ENCODE data around the gene RBM20. TPM values are rescaled to one million over a fixed set of nuclear protein-coding genes. Genes with fewer than 3 reads are reported as not detected.

Gene RBM20
- total RNA-seq, 2 experiments from 2014 or later, result 0.38 to 0.72 TPM

DNA sequence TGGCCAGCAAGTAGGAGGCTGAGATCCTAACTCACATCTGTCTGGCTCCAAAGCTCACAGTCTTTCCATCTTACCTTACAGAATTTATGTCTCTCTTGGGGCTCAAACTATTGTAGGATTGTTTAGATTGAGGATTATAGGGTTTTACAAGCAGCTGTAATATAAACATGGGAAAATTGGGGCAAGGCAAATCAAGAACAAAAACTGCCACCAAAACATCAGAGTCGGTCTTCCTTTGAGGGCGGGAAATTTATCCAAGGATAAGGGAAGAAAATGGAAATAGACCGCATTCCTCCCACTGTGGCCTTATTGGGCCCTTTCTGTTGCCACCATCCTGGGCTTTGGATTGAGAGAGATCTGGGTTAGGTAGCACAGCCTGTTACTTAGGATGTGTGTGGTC lies 22.5 kb downstream of the RBM20 start:
- ATAC-seq, result no peak
- H3K4me1 Mint-ChIP-seq (ENCODE audit: low read depth), result peaks cover 5% of the 10 kb centered on the region
- H3K27ac Mint-ChIP-seq, result no peak overlapping the region
- DNase-seq, result no peak
- CTCF ChIA-PET, result interaction anchor here (1.0 to 1.7 kb wide), 3 partner anchors 8 to 56 kb away, joined by 3 to 7 read pairs (median 4); no protein-coding TSS in a partner anchor
- peaks cover 1% of the 10 kb centered on the region for H3K27me3 Mint-ChIP-seq
- intact Hi-C loops (cut with micrococcal nuclease), result no loop called here
- H3K36me3 Mint-ChIP-seq (ENCODE audit: low read depth), result no peaks in the 10 kb centered on the region
- H3K9me3 Mint-ChIP-seq, result no peaks in the 10 kb centered on the region
- no peak overlapping the region for H3K4me3 Mint-ChIP-seq
- POLR2A ChIA-PET, result interaction anchor here (0.6 kb wide), 1 partner anchor 280 kb away, joined by 3 read pairs; no protein-coding TSS in a partner anchor
- TF ChIP-seq, protein P1, sequence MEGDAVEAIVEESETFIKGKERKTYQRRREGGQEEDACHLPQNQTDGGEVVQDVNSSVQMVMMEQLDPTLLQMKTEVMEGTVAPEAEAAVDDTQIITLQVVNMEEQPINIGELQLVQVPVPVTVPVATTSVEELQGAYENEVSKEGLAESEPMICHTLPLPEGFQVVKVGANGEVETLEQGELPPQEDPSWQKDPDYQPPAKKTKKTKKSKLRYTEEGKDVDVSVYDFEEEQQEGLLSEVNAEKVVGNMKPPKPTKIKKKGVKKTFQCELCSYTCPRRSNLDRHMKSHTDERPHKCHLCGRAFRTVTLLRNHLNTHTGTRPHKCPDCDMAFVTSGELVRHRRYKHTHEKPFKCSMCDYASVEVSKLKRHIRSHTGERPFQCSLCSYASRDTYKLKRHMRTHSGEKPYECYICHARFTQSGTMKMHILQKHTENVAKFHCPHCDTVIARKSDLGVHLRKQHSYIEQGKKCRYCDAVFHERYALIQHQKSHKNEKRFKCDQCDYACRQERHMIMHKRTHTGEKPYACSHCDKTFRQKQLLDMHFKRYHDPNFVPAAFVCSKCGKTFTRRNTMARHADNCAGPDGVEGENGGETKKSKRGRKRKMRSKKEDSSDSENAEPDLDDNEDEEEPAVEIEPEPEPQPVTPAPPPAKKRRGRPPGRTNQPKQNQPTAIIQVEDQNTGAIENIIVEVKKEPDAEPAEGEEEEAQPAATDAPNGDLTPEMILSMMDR (IDR thresholded peaks at IDR 0.05), result no peak

DNA sequence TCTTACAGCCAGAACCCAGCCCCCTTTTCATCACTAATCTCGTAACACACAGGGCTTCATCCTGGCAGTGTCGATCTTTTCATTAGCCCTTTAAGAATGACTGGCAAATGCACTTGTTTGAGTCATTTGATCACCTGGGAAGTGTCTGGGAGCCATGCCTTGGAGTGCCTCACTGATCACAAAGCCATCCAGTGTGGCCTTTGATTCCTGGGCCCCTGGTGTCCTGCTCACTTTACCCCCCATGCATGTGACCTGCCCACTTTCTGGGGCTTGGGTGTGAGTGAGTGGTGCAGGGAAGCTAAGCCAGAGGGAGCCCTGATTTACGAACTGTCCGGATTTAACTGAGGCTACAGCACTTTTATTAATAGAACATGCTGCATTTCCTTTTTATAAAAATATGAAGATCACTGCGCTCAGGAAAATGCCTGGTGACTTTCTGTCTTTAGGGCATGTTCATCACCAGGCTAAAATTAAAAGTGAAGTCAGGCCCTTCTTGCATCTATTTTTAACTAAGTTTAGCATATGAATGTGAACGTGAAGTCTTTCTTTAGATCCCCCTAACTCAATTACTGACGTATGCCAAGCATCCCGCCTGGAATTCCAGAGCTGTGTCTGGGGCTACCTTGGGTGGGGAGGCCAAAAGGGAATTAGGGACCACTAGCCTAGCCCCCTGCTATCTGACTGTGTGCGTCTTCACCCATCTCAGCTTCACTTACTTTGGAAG lies 23.6 kb downstream of the RBM20 start:
- TF ChIP-seq, protein P1 (IDR thresholded peaks at IDR 0.05), result no peak
- H3K36me3 Mint-ChIP-seq (ENCODE audit: low read depth), result no peaks in the 10 kb centered on the region
- ATAC-seq (no peak), DNase-seq (no peak)
- POLR2A ChIA-PET, result no interaction called here
- peaks cover 1% of the 10 kb centered on the region for H3K27me3 Mint-ChIP-seq
- no peak overlapping the region for H3K27ac Mint-ChIP-seq
- H3K4me1 Mint-ChIP-seq (ENCODE audit: low read depth), result peaks cover 2% of the 10 kb centered on the region
- intact Hi-C loops (cut with micrococcal nuclease), result no loop called here
- no peak overlapping the region for H3K4me3 Mint-ChIP-seq
- H3K9me3 Mint-ChIP-seq, result no peaks in the 10 kb centered on the region
- CTCF ChIA-PET, result interaction anchor here (1.0 to 1.6 kb wide), 2 partner anchors 19 to 57 kb away, joined by 3 to 7 read pairs; no protein-coding TSS in a partner anchor

DNA sequence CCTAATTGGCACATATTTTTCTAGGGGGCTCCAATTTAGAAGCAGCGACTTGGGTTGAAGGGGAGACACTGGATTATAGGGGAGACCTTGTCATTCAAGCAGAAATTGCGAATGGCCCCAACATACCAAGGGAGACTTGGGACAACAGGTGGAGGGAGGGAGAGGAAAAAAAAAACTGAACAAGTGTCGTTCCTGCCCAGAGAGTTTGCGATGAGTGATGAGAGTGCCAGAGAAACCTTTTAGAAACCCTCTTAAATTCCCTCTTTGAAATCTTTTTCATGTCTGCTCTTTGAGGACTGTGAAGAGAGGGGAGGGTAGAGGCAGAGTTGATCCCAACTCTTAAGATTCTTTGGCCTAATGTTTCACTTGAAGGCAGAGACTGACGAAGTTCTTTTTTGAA lies 24.3 kb downstream of the RBM20 start:
- Mint-ChIP-seq H3K36me3 (ENCODE audit: low read depth) (no peaks in the 10 kb centered on the region), H3K4me3 (no peak overlapping the region), H3K27ac (no peak overlapping the region), H3K9me3 (no peaks in the 10 kb centered on the region), H3K4me1 (ENCODE audit: low read depth) (peaks cover 4% of the 10 kb centered on the region), H3K27me3 (peaks cover 1% of the 10 kb centered on the region)
- ChIA-PET CTCF (no interaction called here), POLR2A (no interaction called here)
- no peak for DNase-seq
- no peak for ATAC-seq
- TF ChIP-seq, protein P1 (IDR thresholded peaks at IDR 0.05), result no peak
- intact Hi-C loops (cut with micrococcal nuclease), result no loop called here

DNA sequence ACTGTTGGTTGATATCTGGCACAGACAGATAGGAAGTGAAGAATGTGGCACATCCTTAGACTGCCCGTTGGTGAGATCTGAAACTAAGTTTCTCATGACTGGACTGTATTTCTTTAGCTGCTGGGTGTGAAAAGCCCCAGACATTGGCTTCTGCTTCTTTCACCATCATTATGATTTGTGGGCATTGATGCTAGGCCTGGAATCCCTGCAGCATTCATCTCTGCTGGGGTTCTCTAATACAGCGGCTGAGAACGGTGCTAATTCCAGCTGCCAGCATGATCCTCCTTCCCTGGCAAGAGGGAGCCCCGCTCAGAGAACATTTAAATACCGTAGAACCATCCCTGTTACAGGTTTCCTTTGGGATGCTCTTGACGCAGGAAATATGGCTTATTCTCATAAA lies 26.2 kb downstream of the RBM20 start:
- Mint-ChIP-seq H3K27me3 (peaks cover 4% of the 10 kb centered on the region), H3K27ac (no peak overlapping the region), H3K9me3 (no peaks in the 10 kb centered on the region), H3K36me3 (ENCODE audit: low read depth) (no peaks in the 10 kb centered on the region), H3K4me1 (ENCODE audit: low read depth) (peaks cover 4% of the 10 kb centered on the region), H3K4me3 (no peak overlapping the region)
- intact Hi-C loops (cut with micrococcal nuclease), result no loop called here
- POLR2A ChIA-PET, result interaction anchor here (2.4 kb wide), 1 partner anchor 51 kb away, joined by 9 read pairs; no protein-coding TSS in a partner anchor
- ATAC-seq (no peak), DNase-seq (no peak)
- CTCF ChIA-PET, result interaction anchor here (1.0 to 5.1 kb wide), 6 partner anchors 11 to 120 kb away, joined by 3 to 81 read pairs (median 10); partner anchors contain the start of gene RBM20
- TF ChIP-seq, protein P1 (IDR thresholded peaks at IDR 0.05), result no peak
